HEK293 (cell line): ENCODE results near the gene OR2V2.

Experiments used
- CTCF ChIP-seq: fragments of 450-650 bp; formaldehyde crosslinking; IDR thresholded peaks from 2 replicates; pipeline ENCODE4 v1.5.1; 2016; ENCODE audit warnings: missing biosample characterization, missing genetic modification characterization
- HIC1 ChIP-seq: fragments of 450-650 bp; formaldehyde crosslinking; IDR thresholded peaks from 2 replicates; pipeline ENCODE4 v1.5.1; 2016; ENCODE audit warnings: missing biosample characterization, missing genetic modification characterization
- KLF10 ChIP-seq: fragments of 450-650 bp; IDR thresholded peaks from 2 replicates; pipeline ENCODE4 v1.5.1; 2018; ENCODE audit warnings: missing biosample characterization, mild to moderate bottlenecking, missing genetic modification characterization
- PATZ1 ChIP-seq: fragments of 450-650 bp; formaldehyde crosslinking; IDR thresholded peaks from 2 replicates; pipeline ENCODE4 v1.5.1; 2016; ENCODE audit warnings: missing biosample characterization, missing genetic modification characterization
- PBX3 ChIP-seq: sonication (generic); formaldehyde crosslinking; IDR thresholded peaks from 2 replicates; pipeline ENCODE4 v1.8.1; 2022; ENCODE audit warnings: mild to moderate bottlenecking, moderate library complexity, missing genetic modification reagents
- SCRT2 ChIP-seq: fragments of 450-650 bp; formaldehyde crosslinking; IDR thresholded peaks from 2 replicates; pipeline ENCODE4 v1.5.1; 2016; ENCODE audit warnings: missing biosample characterization, missing genetic modification characterization
- SP3 ChIP-seq: fragments of 450-650 bp; formaldehyde crosslinking; IDR thresholded peaks from 2 replicates; pipeline ENCODE4 v1.5.1; 2016; ENCODE audit warnings: missing biosample characterization, missing genetic modification characterization
- ZBTB10 ChIP-seq: fragments of 450-650 bp; formaldehyde crosslinking; IDR thresholded peaks from 2 replicates; pipeline ENCODE4 v1.5.1; 2016; ENCODE audit warnings: missing biosample characterization, missing genetic modification characterization
- ZBTB49 ChIP-seq: fragments of 450-650 bp; formaldehyde crosslinking; IDR thresholded peaks from 2 replicates; pipeline ENCODE4 v1.5.1; 2016; ENCODE audit warnings: missing biosample characterization, missing genetic modification characterization, low read depth
- ZIC2 ChIP-seq: fragments of 450-650 bp; formaldehyde crosslinking; IDR thresholded peaks from 2 replicates; pipeline ENCODE4 v1.5.1; 2016; ENCODE audit warnings: missing biosample characterization, missing genetic modification characterization
- ZNF112 ChIP-seq: fragments of 450-650 bp; formaldehyde crosslinking; IDR thresholded peaks from 2 replicates; pipeline ENCODE4 v1.5.0; 2017; ENCODE audit warnings: missing biosample characterization, missing genetic modification characterization
- ZNF140 ChIP-seq: fragments of 450-650 bp; formaldehyde crosslinking; IDR thresholded peaks from 2 replicates; pipeline ENCODE4 v1.5.1; 2016; ENCODE audit warnings: missing biosample characterization, missing genetic modification characterization
- ZNF157 ChIP-seq: fragments of 450-650 bp; formaldehyde crosslinking; IDR thresholded peaks from 2 replicates; pipeline ENCODE4 v1.5.1; 2016; ENCODE audit warnings: missing biosample characterization, missing genetic modification characterization
- ZNF266 ChIP-seq: fragments of 450-650 bp; formaldehyde crosslinking; IDR thresholded peaks from 2 replicates; pipeline ENCODE4 v1.5.1; 2016; ENCODE audit warnings: missing biosample characterization, missing genetic modification characterization, low read depth
- ZNF394 ChIP-seq: fragments of 450-650 bp; formaldehyde crosslinking; IDR thresholded peaks from 2 replicates; pipeline ENCODE4 v1.5.1; 2016; ENCODE audit warnings: missing biosample characterization, missing genetic modification characterization, mild to moderate bottlenecking, moderate library complexity, borderline replicate concordance
- ZNF398 ChIP-seq: fragments of 450-650 bp; formaldehyde crosslinking; IDR thresholded peaks from 2 replicates; pipeline ENCODE4 v1.5.1; 2017; ENCODE audit warnings: missing biosample characterization, missing genetic modification characterization
- ZNF416 ChIP-seq: fragments of 450-650 bp; formaldehyde crosslinking; IDR thresholded peaks from 2 replicates; pipeline ENCODE4 v1.5.1; 2016; ENCODE audit warnings: missing biosample characterization, missing genetic modification characterization
- ZNF473 ChIP-seq: fragments of 450-650 bp; formaldehyde crosslinking; IDR thresholded peaks from 2 replicates; pipeline ENCODE4 v1.5.1; 2017; ENCODE audit warnings: missing biosample characterization, missing genetic modification characterization
- ZNF530 ChIP-seq: fragments of 450-650 bp; formaldehyde crosslinking; IDR thresholded peaks from 2 replicates; pipeline ENCODE4 v1.5.1; 2016; ENCODE audit warnings: low read depth, missing biosample characterization, missing genetic modification characterization
- ZNF549 ChIP-seq: fragments of 450-650 bp; IDR thresholded peaks from 2 replicates; pipeline ENCODE4 v1.5.1; 2018; ENCODE audit warnings: missing biosample characterization, missing genetic modification characterization, mild to moderate bottlenecking, inconsistent platforms, moderate library complexity
- ZNF585B ChIP-seq: fragments of 450-650 bp; formaldehyde crosslinking; IDR thresholded peaks from 2 replicates; pipeline ENCODE4 v1.5.1; 2016; ENCODE audit warnings: missing biosample characterization, missing genetic modification characterization
- ZSCAN5A ChIP-seq: fragments of 450-650 bp; formaldehyde crosslinking; IDR thresholded peaks from 2 replicates; pipeline ENCODE4 v1.5.1; 2016; ENCODE audit warnings: missing biosample characterization, missing genetic modification characterization

OR2V2 gene

GRCh38 chr5:181127907-181128626 is 19.3 kb upstream of the OR2V2 start (continued):
- TF ChIP-seq ZBTB49, result no peak
- no peak for TF ChIP-seq ZNF157 (tag by site-specific recombination)
- no peak for TF ChIP-seq KLF10
- no peak for TF ChIP-seq HIC1
- TF ChIP-seq ZNF473, result no peak
- no peak for TF ChIP-seq PBX3 (CRISPR knock-in tag)
- TF ChIP-seq ZNF549 (tag by site-specific recombination), result no peak
- TF ChIP-seq ZNF140 (tag by site-specific recombination), result no peak
- TF ChIP-seq ZIC2 (tag by site-specific recombination), result 0 out of 2 replicates have a peak, but pooled peaks have one; percentile 21
- no peak for TF ChIP-seq SP3 (tag by site-specific recombination)
- no peak for TF ChIP-seq ZNF112 (tag by site-specific recombination)
- TF ChIP-seq ZNF585B (tag by site-specific recombination), result no peak
- no peak for TF ChIP-seq ZNF530 (tag by site-specific recombination)
- no peak for TF ChIP-seq ZNF394 (tag by site-specific recombination)
- TF ChIP-seq ZSCAN5A (tag by site-specific recombination), result no peak
- no peak for TF ChIP-seq ZNF416 (tag by site-specific recombination)
- no peak for TF ChIP-seq ZNF266
- TF ChIP-seq CTCF, result no peak
- no peak for TF ChIP-seq SCRT2 (tag by site-specific recombination)
- TF ChIP-seq ZBTB10 (tag by site-specific recombination), result no peak
- TF ChIP-seq ZNF398 (tag by site-specific recombination), result no peak
- no peak for TF ChIP-seq PATZ1
